ENCODE results near the gene TRMT1.
A peak's percentile ranks its signal among the peaks of the same experiment; 100 is the strongest.
"Not testable (repeated sequence)": the region's sequence is repeated elsewhere in the genome, so short reads cannot be mapped to it uniquely, and the experiment has no call there.

Gene TRMT1

GRCh38 chr19:13116282-13117175 lies at the start of gene TRMT1:
TRMT1 (minus strand) TSS chr19:13116740; CDS start chr19:13116399, 341 bp downstream.
- DNase-seq (ENCODE audit: low spot score), result peak; percentile 92
- no peak for TF ChIP-seq CTCF (IDR thresholded peaks at IDR 0.05)
- peak within 1 kb of the TSS; percentile 89 for H3K4me3 ChIP-seq
- H3K27ac ChIP-seq, result peak within 1 kb of the TSS in 1 of 2 donors; percentile 74

DNA sequence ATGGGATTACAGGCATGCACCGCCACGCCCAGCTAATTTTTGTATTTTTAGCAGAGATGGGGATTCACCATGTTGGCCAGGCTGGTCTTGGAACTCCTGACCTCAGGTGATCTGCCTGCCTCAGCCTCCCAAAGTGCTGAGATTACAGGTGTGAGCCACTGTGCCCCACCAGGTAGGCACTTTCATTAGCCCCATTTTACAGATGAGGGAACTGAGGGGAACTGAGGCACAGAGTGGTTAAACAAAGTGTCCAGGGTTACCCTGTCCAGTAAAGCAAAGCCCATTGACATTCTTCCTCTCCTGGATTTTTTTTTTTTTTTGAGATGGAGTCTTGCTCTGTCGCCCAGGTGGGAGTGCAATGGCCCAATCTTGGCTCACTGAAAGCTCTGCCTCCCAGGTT lies 49.6 kb upstream of the TRMT1 start:
- peak overlapping the region in 1 of 2 donors; percentile 46 for H3K27ac ChIP-seq
- not testable (repeated sequence) for DNase-seq (ENCODE audit: low spot score); H3K4me3 ChIP-seq

- no peak for TF ChIP-seq CTCF (IDR thresholded peaks at IDR 0.05)
- DNase-seq (ENCODE audit: low spot score), result no peak
- H3K4me3 ChIP-seq, result no peak overlapping the region
- H3K27ac ChIP-seq, result peak overlapping the region; percentile 95 to 98
Observed at GRCh38 chr19:13165162-13165997, 48.8 kb upstream of the TRMT1 start.

- Histone ChIP-seq H3K27ac (peak overlapping the region; percentile 95 to 98), H3K4me3 (peak overlapping the region; percentile 65)
- no peak for TF ChIP-seq CTCF (IDR thresholded peaks at IDR 0.05)
- DNase-seq (ENCODE audit: low spot score), result peak; percentile 84
Observed at GRCh38 chr19:13164343-13165161, 48.0 kb upstream of the TRMT1 start.

DNA sequence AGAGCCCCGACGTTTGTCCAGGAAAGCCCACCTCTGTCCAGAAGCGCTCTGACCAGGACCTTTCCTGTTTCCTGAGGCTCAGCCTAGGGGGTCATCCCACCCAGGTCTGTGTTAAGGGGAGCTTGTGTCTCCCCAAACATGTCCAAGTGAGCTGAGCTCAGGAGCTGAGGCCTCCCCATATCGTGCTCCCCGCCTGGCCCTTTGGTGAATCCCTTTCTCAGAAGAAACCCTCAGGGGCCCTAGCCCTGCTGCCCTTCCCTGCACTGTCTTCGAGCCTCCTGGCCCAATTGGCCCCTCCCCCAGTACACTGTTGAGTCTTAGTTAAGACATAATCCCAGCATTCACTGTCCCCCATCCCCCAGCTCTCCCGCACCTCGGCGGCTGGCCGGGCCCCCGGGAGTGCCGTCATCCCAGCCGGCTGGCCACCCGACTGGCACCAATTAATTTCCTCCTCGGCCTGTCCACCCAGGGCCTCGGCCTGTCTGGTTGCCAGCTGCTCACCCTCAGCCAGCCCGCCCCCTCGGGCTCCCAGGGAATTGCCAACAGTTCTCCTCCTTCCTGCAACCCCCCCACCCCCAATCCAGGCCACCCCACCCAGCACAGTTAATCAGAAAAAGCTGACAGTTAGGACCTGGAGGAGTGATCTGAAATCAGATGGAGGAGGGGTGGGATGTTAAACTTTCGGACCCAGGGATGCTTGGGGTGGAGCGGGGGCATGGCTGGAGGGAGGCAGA lies 47.2 kb upstream of the TRMT1 start:
- peak overlapping the region; percentile 65 for H3K4me3 ChIP-seq
- H3K27ac ChIP-seq, result peak overlapping the region; percentile 95 to 98
- no peak for TF ChIP-seq CTCF (IDR thresholded peaks at IDR 0.05)
- DNase-seq (ENCODE audit: low spot score), result peak; percentile 92

DNA sequence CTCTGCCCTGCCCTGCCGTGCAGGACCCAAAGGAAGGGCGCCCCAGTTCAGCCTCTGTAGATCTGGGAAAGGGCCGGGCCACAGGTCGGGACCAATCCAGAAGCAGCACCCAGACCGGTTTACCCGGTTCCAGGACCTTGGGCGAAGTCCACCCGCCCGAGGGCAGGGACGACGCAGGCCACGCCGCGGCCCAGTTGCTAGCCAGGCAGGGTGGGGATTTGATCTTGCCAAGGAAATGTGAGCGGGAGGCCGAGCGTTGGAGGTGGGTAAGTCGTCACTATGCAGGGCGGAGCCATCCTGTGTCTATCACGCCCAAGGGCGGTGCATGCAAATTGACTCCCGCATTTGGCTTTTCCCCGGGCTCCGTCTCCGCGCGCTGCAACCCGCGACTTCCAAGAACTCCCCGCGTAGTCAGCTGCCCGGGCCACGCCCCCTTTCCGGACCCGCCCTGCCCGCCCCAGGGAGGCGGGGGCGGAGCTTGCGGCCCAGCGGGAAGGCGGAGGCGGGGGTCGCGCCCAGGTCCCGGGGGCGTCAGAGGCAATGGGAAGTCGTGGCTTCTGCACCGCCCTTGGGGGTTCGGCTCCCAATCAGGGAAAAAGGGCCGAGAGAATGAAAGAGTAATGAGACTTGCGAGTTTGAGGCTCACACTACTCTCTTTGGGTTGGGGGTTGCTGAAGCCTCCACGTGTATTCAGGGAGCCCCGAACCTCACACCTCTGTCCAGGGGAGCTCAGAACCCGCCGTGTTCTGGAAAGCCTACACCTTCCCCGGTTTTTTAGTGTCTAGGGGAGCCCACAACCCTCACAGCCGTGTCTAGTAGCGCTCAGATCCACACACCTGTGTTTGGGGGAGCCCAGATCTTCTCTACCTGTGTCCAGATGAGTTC lies 46.4 kb upstream of the TRMT1 start:
- peak overlapping the region; percentile 95 to 98 for H3K27ac ChIP-seq
- TF ChIP-seq CTCF (IDR thresholded peaks at IDR 0.05), result no peak
- peak; percentile 99 for DNase-seq (ENCODE audit: low spot score)
- H3K4me3 ChIP-seq, result peak overlapping the region; percentile 65
